ENCODE measurements around the gene GRPR.
"Not testable (repeated sequence)": the region's sequence is repeated elsewhere in the genome, so short reads cannot be mapped to it uniquely, and the experiment has no call there.

The GRPR gene

GRCh38 chrX:16138108-16138427, 14.7 kb downstream of the GRPR start:
- no peak for DNase-seq

- DNase-seq, result no peak
Observed at GRCh38 chrX:16140448-16140847, 17.1 kb downstream of the GRPR start.

- no peak for DNase-seq
Observed at GRCh38 chrX:16140983-16141382, 17.6 kb downstream of the GRPR start.

GRCh38 chrX:16141422-16142245, 18.3 kb downstream of the GRPR start:
- DNase-seq, result no peak

GRCh38 chrX:16142246-16142558, 18.8 kb downstream of the GRPR start:
- DNase-seq, result no peak

- no peak for DNase-seq
Observed at GRCh38 chrX:16143968-16144367, 20.6 kb downstream of the GRPR start.

GRCh38 chrX:16144420-16144819, 21.1 kb downstream of the GRPR start:
- DNase-seq, result no peak

- not testable (repeated sequence) for DNase-seq
Observed at GRCh38 chrX:16145093-16145492, 21.7 kb downstream of the GRPR start.

GRCh38 chrX:16145656-16146055, 22.3 kb downstream of the GRPR start:
- no peak for DNase-seq

GRCh38 chrX:16148896-16149295, 25.5 kb downstream of the GRPR start:
- DNase-seq, result no peak

- DNase-seq, result no peak
Observed at GRCh38 chrX:16155581-16156096, 32.3 kb downstream of the GRPR start.

GRCh38 chrX:16156692-16157331, 33.4 kb downstream of the GRPR start:
- no peak for DNase-seq

GRCh38 chrX:16160729-16161128, 37.4 kb downstream of the GRPR start:
- DNase-seq, result no peak

- DNase-seq, result not testable (repeated sequence)
Observed at GRCh38 chrX:16161173-16161572, 37.8 kb downstream of the GRPR start.

GRCh38 chrX:16162391-16162790, 39.0 kb downstream of the GRPR start:
- no peak for DNase-seq

- no peak for DNase-seq
Observed at GRCh38 chrX:16164748-16165147, 41.4 kb downstream of the GRPR start.

- DNase-seq, result no peak
Observed at GRCh38 chrX:16167181-16167580, 43.8 kb downstream of the GRPR start, which contains the start of gene MAGEB17. MAGEB17 (plus strand) TSS chrX:16167481; CDS start chrX:16170383, 2,902 bp downstream.

GRCh38 chrX:16171039-16171438, 47.7 kb downstream of the GRPR start:
- no peak for DNase-seq

GRCh38 chrX:16171944-16172343, 48.6 kb downstream of the GRPR start:
- DNase-seq, result no peak

GRCh38 chrX:16172391-16172790, 49.0 kb downstream of the GRPR start:
- DNase-seq, result no peak

GRCh38 chrX:16175329-16176061, 52.1 kb downstream of the GRPR start:
- DNase-seq, result no peak

- DNase-seq, result no peak
Observed at GRCh38 chrX:16177260-16177659, 53.9 kb downstream of the GRPR start.

GRCh38 chrX:16183843-16184242, 60.5 kb downstream of the GRPR start:
- not testable (repeated sequence) for DNase-seq

GRCh38 chrX:16185725-16186136, 62.4 kb downstream of the GRPR start:
- no peak for DNase-seq

Measured in SHP77 (cell line).